MM.1S (cell line): ENCODE results near the gene PCIF1.

Experiments used
- CTCF ChIP-seq: fragments of 300-600 bp; sonication (generic); IDR thresholded peaks from 2 replicates; pipeline ENCODE4 v1.5.1; 2016; ENCODE audit warnings: antibody characterized with exemption, low read length, mixed read lengths
- EZH2 ChIP-seq: fragments of 300-600 bp; sonication (generic); optimal IDR thresholded peaks from 2 replicates; pipeline ENCODE3; 2017; ENCODE audit warnings: low read depth, mild to moderate bottlenecking, antibody characterized with exemption, low read length, mixed read lengths

DNA sequence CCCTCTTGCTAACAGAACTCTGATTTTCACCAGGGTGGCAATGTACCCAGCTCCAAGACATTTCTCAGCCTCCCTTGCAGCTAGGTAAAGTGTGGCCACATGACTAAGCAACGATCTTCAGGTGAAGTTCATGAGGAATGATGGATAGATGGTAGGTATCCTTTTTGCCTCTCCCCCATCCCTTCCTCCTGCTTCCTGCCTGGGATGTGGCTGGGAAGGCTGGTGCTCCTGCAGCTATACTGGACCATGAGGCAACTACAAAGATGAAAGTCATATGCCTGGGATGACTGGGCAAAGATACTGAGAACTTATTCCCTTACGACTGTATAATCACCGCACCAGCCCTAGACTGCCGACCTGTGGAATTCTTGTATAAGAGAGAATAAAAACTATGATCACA is 24.1 kb downstream of the PCIF1 start:
- TF ChIP-seq CTCF (no peak), EZH2 (no peak)
